Measurements from ENCODE around the gene SLC7A9.
"Not testable (repeated sequence)": the region's sequence is repeated elsewhere in the genome, so short reads cannot be mapped to it uniquely, and the experiment has no call there.

SLC7A9 gene

GRCh38 chr19:32870981-32871451, 1.4 kb upstream of the SLC7A9 start:
- Histone ChIP-seq H3K9ac (ENCODE audit: insufficient read length) (no peak overlapping the region), H3K27ac (no peak overlapping the region), H3K9me3 (ENCODE audit: low read depth, low read length) (no peaks in the 10 kb centered on the region), H3K4me3 (no peak overlapping the region), H3K36me3 (ENCODE audit: insufficient read depth, low read length) (no peaks in the 10 kb centered on the region)
- no peak for DNase-seq (ENCODE audit: low read depth, low spot score)
- TF ChIP-seq POLR2AphosphoS5 (IDR thresholded peaks at IDR 0.05; ENCODE audit: borderline replicate concordance, low read depth, low read length) (no peak), FOXP2 (optimal IDR thresholded peaks at IDR 0.05; ENCODE audit: control extremely low read depth, extremely low read length, insufficient read depth) (no peak), EZH2 (IDR thresholded peaks at IDR 0.05) (no peak)

GRCh38 chr19:32869966-32870573, 503 bp upstream of the SLC7A9 start:
- H3K9me3 ChIP-seq (ENCODE audit: low read depth, low read length) = no peaks in the 10 kb centered on the region
- H3K9ac ChIP-seq (ENCODE audit: insufficient read length) = no peak overlapping the region
- no peak overlapping the region for H3K4me3 ChIP-seq
- DNase-seq (ENCODE audit: low read depth, low spot score) = no peak
- TF ChIP-seq EZH2 (IDR thresholded peaks at IDR 0.05) (no peak), FOXP2 (optimal IDR thresholded peaks at IDR 0.05; ENCODE audit: control extremely low read depth, extremely low read length, insufficient read depth) (no peak), POLR2AphosphoS5 (IDR thresholded peaks at IDR 0.05; ENCODE audit: borderline replicate concordance, low read depth, low read length) (no peak)
- no peaks in the 10 kb centered on the region for H3K36me3 ChIP-seq (ENCODE audit: insufficient read depth, low read length)
- no peak overlapping the region for H3K27ac ChIP-seq

GRCh38 chr19:32868206-32868950, 1.2 kb downstream of the SLC7A9 start:
- Histone ChIP-seq H3K4me3 (no peak overlapping the region), H3K36me3 (ENCODE audit: insufficient read depth, low read length) (no peaks in the 10 kb centered on the region), H3K27ac (no peak overlapping the region), H3K9me3 (ENCODE audit: low read depth, low read length) (no peaks in the 10 kb centered on the region), H3K9ac (ENCODE audit: insufficient read length) (no peak overlapping the region)
- no peak for DNase-seq (ENCODE audit: low read depth, low spot score)
- no peak for TF ChIP-seq EZH2 (IDR thresholded peaks at IDR 0.05)
- no peak for TF ChIP-seq FOXP2 (optimal IDR thresholded peaks at IDR 0.05; ENCODE audit: control extremely low read depth, extremely low read length, insufficient read depth)
- no peak for TF ChIP-seq POLR2AphosphoS5 (IDR thresholded peaks at IDR 0.05; ENCODE audit: borderline replicate concordance, low read depth, low read length)

GRCh38 chr19:32867436-32867835, 2.1 kb downstream of the SLC7A9 start:
- H3K36me3 ChIP-seq (ENCODE audit: insufficient read depth, low read length); H3K9ac ChIP-seq (ENCODE audit: insufficient read length); H3K27ac ChIP-seq; H3K4me3 ChIP-seq; DNase-seq (ENCODE audit: low read depth, low spot score); H3K9me3 ChIP-seq (ENCODE audit: low read depth, low read length): not testable (repeated sequence)

- H3K36me3 ChIP-seq (ENCODE audit: insufficient read depth, low read length) = no peaks in the 10 kb centered on the region
- H3K9ac ChIP-seq (ENCODE audit: insufficient read length) = no peak overlapping the region
- no peak overlapping the region for H3K4me3 ChIP-seq
- H3K27ac ChIP-seq = no peak overlapping the region
- TF ChIP-seq FOXP2 (optimal IDR thresholded peaks at IDR 0.05; ENCODE audit: control extremely low read depth, extremely low read length, insufficient read depth) (no peak), POLR2AphosphoS5 (IDR thresholded peaks at IDR 0.05; ENCODE audit: borderline replicate concordance, low read depth, low read length) (no peak), EZH2 (IDR thresholded peaks at IDR 0.05) (no peak)
- no peak for DNase-seq (ENCODE audit: low read depth, low spot score)
- H3K9me3 ChIP-seq (ENCODE audit: low read depth, low read length) = no peaks in the 10 kb centered on the region
These were observed 2.9 kb downstream of the SLC7A9 start for GRCh38 chr19:32866564-32867265.

- TF ChIP-seq FOXP2 (optimal IDR thresholded peaks at IDR 0.05; ENCODE audit: control extremely low read depth, extremely low read length, insufficient read depth) (no peak), EZH2 (IDR thresholded peaks at IDR 0.05) (no peak), POLR2AphosphoS5 (IDR thresholded peaks at IDR 0.05; ENCODE audit: borderline replicate concordance, low read depth, low read length) (no peak)
- no peak for DNase-seq (ENCODE audit: low read depth, low spot score)
- H3K27ac ChIP-seq = no peak overlapping the region
- H3K9ac ChIP-seq (ENCODE audit: insufficient read length) = no peak overlapping the region
- H3K36me3 ChIP-seq (ENCODE audit: insufficient read depth, low read length) = no peaks in the 10 kb centered on the region
- no peak overlapping the region for H3K4me3 ChIP-seq
- H3K9me3 ChIP-seq (ENCODE audit: low read depth, low read length) = no peaks in the 10 kb centered on the region
These were observed 3.5 kb downstream of the SLC7A9 start for GRCh38 chr19:32866061-32866460.

- no peak for TF ChIP-seq EZH2 (IDR thresholded peaks at IDR 0.05)
- TF ChIP-seq POLR2AphosphoS5 (IDR thresholded peaks at IDR 0.05; ENCODE audit: borderline replicate concordance, low read depth, low read length) = no peak
- no peak for TF ChIP-seq FOXP2 (optimal IDR thresholded peaks at IDR 0.05; ENCODE audit: control extremely low read depth, extremely low read length, insufficient read depth)
- no peaks in the 10 kb centered on the region for H3K9me3 ChIP-seq (ENCODE audit: low read depth, low read length)
- DNase-seq (ENCODE audit: low read depth, low spot score) = no peak
- H3K9ac ChIP-seq (ENCODE audit: insufficient read length) = no peak overlapping the region
- H3K4me3 ChIP-seq = no peak overlapping the region
- H3K36me3 ChIP-seq (ENCODE audit: insufficient read depth, low read length) = no peaks in the 10 kb centered on the region
- H3K27ac ChIP-seq = no peak overlapping the region
These were observed 4.2 kb downstream of the SLC7A9 start for GRCh38 chr19:32865326-32865725.

GRCh38 chr19:32864318-32865007, 5.1 kb downstream of the SLC7A9 start:
- no peaks in the 10 kb centered on the region for H3K36me3 ChIP-seq (ENCODE audit: insufficient read depth, low read length)
- no peak for TF ChIP-seq POLR2AphosphoS5 (IDR thresholded peaks at IDR 0.05; ENCODE audit: borderline replicate concordance, low read depth, low read length)
- H3K27ac ChIP-seq = no peak overlapping the region
- no peak overlapping the region for H3K9ac ChIP-seq (ENCODE audit: insufficient read length)
- H3K4me3 ChIP-seq = no peak overlapping the region
- H3K9me3 ChIP-seq (ENCODE audit: low read depth, low read length) = no peaks in the 10 kb centered on the region
- DNase-seq (ENCODE audit: low read depth, low spot score) = no peak

Data from SK-N-MC (cell line).